HL-60/S4 treated with retinoic acid at 250 ng/mL for 4 days and 3 days (cell line): Measurements from ENCODE around the gene MTHFD1.
"Not testable (repeated sequence)": the region's sequence is repeated elsewhere in the genome, so short reads cannot be mapped to it uniquely, and the experiment has no call there.

Source experiments
- in situ Hi-C: fragments of 300-500 bp; cut with MboI; formaldehyde crosslinking; loops from 2 replicates; pipeline ENCODE4 v1.7.0; 2022; ENCODE audit warnings: low sequenced_read_pairs

Gene MTHFD1

DNA sequence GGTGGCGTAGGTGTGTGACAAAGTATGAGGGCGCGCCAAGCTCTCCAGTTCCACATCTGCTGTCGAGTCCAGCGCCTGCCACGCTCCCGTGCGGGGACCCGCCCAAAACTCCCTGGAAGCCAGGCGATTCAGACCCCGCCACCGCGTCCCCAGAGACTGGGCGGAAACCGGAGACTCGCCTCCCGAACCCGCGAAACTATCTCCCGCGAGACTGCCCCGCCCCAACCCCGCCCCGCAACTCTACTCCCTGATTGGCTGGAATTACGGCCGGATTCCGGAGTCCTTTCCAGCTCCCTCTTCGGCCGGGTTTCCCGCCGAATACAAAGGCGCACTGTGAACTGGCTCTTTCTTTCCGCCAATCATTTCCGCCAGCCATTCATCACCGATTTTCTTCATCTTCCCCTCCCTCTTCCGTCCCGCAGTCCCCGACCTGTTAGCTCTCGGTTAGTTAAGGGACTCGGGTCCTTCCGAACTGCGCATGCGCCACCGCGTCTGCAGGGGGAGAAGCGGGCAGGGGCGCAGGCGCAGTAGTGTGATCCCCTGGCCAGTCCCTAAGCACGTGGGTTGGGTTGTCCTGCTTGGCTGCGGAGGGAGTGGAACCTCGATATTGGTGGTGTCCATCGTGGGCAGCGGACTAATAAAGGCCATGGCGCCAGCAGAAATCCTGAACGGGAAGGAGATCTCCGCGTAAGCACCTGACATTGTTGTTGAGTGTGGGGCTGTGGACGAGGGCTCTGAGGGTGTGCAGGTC is at the start of gene MTHFD1:
Gene MTHFD1, plus strand, starts transcription at position 572 of the 751 bp plus-strand sequence. Its CDS starts 75 bp downstream, at position 647.
- in situ Hi-C loops: no loop called here

DNA sequence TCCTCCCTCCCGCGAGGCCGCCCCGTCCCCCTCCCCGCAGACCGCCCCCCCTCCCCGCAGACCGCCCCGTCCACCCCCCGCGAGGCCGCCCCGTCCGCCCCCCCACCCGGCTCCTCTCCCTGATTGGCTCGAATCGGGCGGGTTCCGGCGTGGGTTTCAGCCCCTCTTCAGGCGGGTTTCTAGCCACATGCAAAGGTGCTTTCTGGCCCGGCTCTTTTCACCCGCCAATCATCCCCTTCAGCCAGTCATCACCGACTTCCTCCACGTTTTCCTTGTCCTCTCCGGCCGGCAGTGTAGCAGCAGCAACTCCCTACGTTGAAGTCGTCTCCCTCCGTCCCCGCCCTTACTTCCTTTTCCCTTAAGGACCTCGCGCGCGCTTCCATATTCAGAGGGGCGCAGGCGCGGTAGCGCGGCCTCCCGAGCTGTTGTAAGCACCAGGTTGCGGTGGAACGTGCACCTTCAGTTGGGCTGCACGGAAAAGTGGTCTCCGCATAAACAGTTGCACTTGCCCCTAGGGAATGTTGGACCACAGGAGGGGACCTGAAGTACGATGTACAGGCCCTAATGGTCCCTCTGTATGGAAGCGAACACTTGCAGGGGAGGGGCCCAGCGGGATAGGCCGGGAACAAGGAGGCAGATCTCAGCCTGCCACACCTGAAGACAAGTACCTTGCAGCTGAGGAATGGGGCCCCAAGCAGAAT is 49.4 kb upstream of the MTHFD1 start:
- in situ Hi-C loops: no loop called here

DNA sequence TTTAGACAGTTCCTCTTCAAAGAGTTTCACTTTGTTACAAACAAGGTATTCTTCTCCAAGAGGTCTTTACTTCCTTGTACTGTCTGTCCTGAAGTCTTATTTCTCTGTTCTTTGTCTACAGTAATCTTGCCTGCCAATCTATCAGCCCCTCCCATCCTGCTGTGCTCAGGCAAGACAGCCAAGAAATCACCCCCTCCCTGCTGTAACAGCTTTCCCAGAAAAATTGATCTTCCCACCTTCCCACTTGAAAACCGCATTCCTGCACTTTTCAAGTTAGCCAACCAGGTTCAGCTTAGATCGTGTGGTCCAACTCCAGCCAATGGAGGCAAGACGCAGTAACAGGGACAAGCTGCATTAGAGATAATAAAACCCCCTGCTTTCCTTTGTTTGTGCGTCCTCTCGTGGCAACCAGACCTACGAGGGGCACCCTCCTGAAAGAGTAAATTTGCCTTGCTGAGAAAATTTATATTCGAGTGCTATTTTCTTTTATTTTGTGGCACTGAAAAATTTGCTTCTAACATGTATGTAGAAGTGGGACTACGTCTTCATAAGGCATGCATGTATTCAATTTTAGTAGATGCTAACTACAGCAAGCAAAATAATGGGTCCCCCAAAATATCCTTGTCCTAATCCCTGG is 47.5 kb upstream of the MTHFD1 start:
- in situ Hi-C loops: no loop called here

DNA sequence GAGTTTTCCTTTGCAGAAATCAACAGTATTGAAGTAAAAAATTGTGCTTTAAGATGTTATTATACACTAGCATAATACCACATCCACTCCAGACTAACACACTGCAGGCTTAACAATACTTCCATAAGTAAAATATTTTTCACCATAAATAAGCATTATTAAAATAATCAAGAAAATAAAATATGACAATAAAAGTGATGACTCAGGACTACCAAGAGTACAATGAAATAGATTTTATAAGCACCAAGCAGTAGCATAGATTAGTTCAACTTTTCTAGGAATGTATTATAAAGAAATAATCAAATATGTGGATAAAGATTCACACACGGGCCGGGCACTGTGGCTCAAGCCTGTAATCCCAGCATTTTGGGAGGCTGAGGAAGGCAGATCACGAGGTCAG is 40.4 kb upstream of the MTHFD1 start:
- in situ Hi-C loops: no loop called here

DNA sequence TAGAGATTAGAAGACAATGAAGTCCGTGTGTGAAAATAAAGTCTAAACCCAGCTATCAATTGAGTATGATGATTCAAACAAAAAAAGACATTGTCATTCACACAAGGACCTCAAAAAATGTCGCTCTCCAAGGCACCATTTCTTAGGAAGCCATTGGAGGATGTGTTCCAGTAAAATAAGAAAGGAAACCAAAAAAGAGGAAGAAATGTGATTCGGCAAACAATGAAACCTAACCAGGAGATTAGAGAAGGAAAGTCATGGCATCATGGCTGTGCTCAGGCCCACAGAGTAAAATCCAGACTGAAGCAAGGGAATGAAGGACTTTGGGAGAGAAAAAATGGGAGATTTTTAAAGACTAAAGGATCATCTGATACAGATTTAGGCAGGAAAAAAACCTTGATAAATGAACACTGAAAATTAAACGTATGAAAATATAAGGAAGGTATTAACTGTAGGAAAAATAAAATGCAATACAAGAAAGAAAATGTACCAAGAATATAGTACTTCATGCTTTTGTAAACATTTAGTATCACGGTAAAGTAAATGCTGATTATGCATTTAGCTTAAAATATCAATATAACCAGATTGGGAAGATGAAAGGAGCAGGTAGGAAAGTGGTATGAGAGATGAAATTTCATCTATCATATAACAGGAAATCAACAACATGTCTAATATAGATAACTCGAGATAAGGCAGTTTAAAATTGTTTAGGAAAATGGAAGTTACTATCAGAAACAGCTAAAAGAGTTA is 38.2 kb upstream of the MTHFD1 start:
- in situ Hi-C loops: no loop called here

DNA sequence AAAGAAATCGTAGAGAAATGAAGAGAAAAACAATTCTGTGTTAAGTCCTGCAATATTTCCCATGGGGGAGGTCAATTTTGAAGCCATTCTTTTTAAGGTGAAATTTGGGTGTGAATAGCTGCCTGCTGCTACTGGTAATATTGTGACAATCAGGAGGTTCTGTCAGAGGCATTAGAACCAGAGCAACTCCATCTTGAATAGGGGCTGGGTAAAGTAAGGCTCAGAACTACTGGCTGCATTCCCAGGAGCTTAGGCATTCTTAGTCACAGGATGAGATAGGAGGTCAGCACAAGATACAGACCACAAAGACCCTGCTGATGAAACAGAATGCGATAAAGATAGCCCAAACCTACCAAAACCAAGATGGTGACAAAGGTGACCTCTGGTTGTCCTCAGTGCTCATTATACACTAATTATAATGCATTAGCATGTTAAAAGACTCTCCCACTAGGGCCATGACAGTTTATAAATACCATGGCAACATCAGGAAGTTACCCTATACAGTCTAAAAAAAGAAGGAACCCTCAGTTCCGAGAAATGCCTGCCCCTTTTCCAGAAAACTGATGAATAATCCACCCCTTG is 24.8 kb upstream of the MTHFD1 start:
- in situ Hi-C loops: no loop called here

DNA sequence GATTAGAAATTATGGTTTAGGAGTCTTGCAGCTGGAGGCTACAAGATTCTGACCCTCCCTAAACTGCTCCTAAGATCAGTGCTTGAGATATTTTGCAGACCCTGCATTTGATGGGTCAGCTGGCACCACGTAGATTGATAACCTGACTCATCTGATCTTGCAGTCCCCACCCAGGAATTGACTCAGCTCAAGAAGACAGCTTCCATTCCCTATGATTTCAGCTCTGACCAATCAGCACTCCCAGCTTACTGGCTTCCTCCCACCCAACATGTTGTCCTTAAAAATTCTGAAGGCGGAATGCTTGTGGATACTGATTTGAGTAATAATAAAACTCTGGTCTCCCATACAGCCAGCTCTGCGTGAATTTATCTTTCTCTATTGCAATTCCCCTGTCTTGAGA is 23.2 kb upstream of the MTHFD1 start:
- in situ Hi-C loops: no loop called here

DNA sequence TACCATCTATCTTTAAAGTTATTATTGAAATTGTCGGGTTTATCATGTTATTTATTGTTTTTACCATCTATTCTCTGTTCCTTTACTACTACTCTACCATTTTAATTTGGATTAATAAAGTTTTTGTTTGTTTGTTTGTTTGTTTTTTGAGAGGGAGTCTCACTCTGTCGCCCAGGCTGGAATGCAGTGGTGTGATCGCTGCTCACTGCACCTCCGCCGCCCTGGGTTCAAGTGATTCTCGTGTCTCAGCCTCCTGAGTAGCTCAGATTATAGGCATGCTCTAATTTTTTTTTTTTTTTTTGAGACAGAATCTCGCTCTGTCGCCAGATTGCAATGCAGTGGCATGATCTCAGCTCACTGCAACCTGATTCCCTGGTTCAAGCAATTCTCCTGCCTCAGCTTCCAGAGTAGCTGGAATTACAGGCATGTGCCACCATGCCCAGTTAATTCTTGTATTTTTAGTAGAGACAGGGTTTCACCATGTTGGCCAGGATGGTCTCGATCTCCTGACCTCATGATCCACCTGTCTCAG is 22.7 kb upstream of the MTHFD1 start:
- in situ Hi-C loops: not testable (repeated sequence)

DNA sequence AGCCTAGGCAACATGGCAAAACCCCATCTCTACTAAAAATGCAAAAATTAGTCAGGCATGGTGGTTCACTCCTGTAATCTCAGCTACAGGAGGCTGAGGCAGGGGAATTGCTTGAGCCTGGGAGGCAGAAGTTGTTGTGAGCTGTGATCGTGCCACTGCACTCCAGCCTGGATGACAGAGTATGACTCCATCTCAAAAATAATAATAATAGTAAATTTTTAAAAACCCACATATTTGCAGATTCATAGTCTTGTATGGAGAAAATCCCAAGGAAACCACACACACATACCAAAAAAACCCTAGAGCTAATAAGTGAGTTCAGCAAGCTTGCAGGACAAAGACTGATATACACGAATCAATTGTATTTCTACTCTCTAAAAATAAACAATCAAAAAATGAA is 19.0 kb upstream of the MTHFD1 start:
- in situ Hi-C loops: no loop called here

DNA sequence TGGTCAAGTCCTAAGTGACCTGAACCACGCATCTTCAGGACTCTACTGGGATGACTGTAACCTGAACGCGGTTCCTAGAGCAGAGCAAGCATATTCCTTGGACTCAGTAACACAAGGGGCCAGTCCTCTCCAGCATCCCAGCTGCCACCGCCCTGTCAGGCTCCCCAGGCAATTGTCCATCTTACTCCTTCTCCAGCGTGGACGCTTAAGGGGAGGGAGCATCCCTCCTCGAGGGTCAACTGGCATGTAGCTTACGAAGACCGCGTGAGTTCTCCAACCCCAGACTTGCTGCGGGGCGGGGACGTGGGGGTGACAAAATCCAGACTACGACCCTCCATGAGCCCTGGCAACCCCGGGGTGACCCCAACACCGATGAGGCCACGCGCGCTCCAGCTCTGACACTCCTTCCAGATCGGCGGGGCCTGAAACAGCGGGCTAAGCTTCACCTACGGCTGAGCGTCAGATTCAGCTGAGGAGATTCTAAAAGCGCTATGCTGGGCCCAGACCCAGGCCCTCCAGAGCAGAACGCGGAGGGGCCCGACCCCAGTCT is 846 bp upstream of the MTHFD1 start:
- in situ Hi-C loops: no loop called here

DNA sequence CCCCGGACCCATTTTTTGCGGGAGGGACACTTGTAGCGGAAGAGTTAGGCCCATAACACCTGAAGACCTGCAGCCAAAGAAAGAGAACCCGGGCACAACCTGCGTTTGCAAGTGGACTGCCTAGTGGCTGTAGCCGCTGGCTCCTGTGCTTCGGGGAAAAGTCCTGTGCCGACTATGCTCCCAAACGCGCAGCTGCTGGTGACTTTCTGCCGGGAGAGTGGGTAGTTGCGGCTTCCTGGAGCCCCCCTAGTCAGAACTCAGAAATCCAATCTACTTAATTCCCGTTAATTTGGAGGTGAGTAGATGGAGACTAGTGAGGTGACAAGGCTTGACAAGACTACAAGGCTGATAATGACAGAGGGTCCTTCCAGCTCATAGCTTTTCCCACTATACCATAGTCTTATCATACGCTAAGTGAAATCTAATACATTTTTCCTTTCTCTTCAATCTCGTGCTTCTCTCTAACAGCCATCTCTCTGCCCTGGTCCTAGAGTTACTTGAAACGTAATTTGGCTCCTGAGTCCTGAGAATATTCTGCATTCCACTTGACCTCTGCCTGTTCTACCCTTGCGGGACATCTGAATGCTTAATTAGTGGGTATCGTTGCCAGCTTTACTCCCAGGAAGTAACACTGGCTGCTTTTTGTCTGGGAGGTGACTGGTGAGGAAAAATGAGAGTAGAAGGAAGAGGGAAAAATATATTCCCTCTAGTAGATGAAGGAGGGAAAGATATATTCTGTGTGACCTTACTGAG is 556 bp downstream of the MTHFD1 start:
- in situ Hi-C loops: no loop called here

DNA sequence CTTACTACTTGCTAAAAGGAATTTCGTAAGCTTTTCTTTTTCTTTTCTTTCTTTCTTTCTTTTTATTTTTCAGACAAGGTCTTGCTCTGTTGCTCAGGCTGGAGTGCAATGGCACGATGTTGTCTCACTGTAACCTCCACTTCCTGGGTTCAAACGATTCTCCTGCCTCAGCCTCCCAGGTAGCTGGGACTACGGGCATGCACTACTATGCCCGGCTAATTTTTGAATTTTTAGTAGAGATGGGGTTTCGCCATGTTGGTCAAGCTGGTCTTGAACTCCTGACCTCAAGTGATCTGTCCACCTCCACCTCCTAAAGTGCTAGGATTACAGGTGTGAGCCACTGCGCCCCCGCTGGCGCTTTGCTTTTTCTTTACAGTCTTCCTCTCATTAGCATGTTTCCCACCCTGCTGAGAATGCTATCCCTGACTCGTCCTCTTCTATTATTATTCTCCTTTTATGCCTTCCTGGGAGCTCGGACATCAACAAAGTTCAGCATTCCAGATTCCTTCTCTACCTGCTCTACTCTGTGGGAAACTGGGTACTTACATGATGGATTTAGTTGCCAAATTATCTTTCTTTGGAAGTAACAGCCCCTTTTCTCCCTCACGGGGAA is 3.1 kb downstream of the MTHFD1 start:
- in situ Hi-C loops: no loop called here

DNA sequence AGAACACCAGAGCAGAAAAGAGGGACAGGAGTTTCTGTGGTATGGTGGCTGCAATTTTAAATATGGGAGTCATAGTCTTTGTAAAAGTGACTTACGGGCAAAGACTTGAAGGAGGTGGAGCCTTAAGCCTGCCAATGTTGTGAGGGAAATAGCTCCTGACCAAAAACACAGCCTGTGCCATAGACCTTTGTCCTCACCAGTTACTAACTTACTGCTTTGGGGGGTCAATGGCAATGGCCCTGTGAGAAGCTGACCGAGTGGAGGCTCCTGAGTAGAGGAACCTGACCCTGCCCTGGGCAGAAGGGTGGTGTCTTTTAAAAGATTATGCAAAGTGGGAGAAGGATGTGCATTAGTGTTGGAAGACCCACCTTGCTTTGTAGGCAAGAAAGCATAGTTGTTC is 3.8 kb downstream of the MTHFD1 start:
- in situ Hi-C loops: no loop called here

DNA sequence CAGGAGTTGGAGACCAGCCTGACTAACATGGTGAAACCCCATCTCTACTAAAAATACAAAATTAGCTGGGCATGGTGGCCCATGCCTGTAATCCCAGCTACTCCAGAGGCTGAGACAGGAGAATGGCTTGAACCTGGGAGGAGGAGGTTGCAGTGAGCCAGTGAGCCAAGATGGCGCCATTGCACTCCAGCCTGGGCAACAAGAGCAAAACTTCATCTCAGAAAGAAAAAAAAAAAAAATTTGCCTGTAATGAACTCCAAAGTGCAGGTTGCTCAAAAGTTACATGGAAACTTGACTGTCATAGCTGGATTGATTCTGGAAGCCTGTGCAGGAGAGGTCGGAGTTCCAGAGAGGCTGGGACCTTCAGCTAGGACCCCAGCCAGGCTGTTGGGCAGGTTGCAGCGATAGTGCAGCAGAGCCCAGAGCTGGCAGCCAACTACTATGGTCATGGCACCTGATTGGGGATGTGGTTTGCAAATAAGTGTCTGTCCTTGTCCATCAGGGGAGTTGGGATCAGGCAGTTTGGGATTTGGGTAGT is 5.1 kb downstream of the MTHFD1 start:
- in situ Hi-C loops: not testable (repeated sequence)

DNA sequence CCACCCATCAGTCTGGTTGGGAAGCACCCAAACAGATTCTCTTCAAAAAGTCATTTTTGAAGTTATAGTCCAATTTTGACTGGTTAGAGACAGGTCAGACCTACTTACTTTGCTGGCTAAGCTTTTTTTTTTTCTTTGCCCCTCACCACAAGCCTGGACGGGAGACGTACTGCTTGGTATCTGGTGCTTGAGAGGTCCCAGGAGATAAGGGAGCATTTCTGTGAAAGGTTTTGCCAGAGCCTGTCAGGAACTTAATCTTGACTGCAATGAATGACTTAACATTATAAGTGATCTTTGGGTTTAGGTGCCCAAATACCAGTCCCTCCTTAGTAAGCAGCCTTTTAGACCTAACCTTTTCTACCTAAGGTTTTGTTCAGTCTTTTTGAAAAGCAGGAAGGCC is 6.3 kb downstream of the MTHFD1 start:
- in situ Hi-C loops: no loop called here

DNA sequence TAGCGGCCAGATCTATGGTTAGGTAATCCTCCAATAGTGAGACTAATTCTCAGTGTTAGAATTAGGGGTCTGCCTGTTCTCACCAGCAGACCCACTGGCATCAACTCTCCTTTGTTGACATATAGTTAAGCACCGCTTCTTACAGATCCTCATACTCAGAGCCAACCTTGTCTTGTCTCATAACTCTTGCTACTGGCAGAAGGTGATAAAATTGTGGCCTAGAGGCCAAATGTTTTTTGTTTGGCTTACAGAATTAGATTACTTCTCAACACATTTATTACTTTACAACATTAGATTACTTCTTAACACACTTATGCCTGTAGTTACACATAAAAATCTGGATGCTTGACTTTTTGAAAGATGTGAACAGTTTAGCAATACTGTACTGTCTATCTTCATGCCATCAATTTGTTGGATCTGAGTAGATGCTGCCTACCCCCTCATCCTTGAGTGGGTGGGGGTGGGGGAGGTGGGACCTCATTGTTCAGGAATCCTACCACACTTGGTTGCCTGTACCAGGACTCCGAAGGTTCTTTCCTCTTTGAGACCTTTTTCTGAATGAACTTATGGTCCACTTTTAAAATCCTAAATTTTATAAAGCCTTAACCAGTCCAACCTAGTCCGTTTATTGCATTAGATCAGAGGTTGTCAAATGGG is 7.0 kb downstream of the MTHFD1 start:
- in situ Hi-C loops: no loop called here

DNA sequence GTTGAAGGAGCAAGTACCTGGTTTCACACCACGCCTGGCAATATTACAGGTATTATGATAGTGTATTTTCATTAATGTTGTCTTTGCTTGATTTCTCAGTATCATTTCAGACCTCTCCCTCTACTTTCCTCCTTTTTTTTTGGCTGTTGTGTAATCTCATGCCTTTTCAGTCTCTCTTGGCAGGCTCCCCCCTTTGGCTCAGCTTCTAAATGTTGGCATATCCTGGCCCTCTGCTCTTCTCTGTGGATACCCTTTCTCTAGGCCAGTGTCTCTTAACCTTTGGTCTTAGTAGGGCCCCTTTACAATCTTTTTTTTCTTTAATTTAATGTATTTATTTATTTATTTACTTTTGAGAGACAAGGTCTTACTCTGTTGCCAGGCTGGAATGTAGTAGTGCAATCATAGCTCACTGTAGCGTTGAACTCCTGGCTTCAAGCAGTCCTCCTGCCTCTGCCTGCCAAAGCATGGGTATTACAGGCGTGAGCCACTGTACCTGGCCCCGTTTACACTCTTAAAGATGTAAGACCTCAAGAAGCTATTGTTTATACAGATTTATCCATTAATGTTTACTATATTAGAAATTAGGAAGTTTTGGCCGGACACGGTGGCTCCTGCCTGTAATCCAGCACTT is 12.8 kb downstream of the MTHFD1 start:
- in situ Hi-C loops: no loop called here

DNA sequence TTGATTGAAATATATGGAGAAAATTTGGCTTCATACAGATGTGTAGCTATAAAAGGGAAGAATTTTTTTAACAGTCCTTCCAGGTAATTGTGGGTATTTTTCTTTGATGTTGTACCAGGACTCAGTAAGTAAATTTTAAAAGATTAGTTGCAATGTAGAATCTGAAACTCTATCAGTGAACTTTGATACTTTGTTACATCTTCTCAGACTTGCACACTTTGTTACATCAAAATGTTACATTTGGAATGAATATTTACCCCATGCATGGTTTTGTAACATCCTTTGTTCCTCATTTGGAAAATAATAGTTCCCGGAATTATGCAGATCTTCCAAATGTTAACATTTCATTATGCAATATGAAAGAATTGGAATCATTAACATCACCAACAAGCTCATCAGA is 13.8 kb downstream of the MTHFD1 start:
- in situ Hi-C loops: no loop called here
